Measurements from ENCODE around the gene ASCC3. TPM values are rescaled to one million over a fixed set of nuclear protein-coding genes. Genes with fewer than 3 reads are reported as not detected.

ASCC3 gene
- total RNA-seq, 1 experiment from 2014 or later, result 40.5 TPM

DNA sequence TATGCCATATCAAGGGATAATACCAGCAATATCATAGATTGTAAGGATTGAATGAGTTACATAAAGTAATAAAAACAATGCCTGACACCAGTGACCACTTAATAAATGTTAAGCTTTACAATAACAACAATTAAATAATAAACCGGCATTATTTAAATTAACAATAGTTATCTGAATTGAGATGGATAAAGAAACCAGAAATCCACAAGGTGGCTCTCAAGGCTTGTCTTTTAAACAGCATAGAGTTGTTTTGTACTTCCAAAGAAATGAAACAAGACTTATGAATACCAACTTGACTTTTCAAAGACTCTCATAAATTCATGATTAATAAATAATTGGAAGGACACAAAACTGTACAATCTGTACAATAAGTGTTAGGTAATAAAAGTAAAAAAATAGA lies 203.1 kb downstream of the ASCC3 start:
- Histone ChIP-seq H3K4me1 (ENCODE audit: control insufficient read depth in 1 of 2, insufficient read depth in 2 of 2, low read length in 2 of 2) (no peaks in the 10 kb centered on the region), H3K36me3 (ENCODE audit: control insufficient read depth in 1 of 2, insufficient read depth in 2 of 2, low read length in 2 of 2) (no peaks in the 10 kb centered on the region), H2AFZ (ENCODE audit: low read depth, low read length, poor library complexity, severe bottlenecking) (no peak overlapping the region), H3K27ac (ENCODE audit: low read depth, low read length) (no peak overlapping the region), H3K9me2 (ENCODE audit: insufficient read depth) (no peaks in the 10 kb centered on the region), H3K4me2 (ENCODE audit: low read length) (no peak overlapping the region), H3K9me3 (ENCODE audit: control insufficient read depth in 1 of 2, insufficient read depth in 1 of 2, low read depth in 1 of 2, low read length in 2 of 2) (no peaks in the 10 kb centered on the region), H3K27me3 (ENCODE audit: insufficient read depth, low read length) (no peaks in the 10 kb centered on the region), H3K79me2 (ENCODE audit: insufficient read depth, low read length) (no peaks in the 10 kb centered on the region), H3K4me3 (replicated peaks in 1 of 2; ENCODE audit: low read depth in 1 of 2, low read length in 2 of 2) (no peak overlapping the region), H4K20me1 (ENCODE audit: insufficient read depth) (no peaks in the 10 kb centered on the region), H3K9ac (ENCODE audit: low read length) (no peak overlapping the region)
- no peak for DNase-seq (ENCODE audit: low read depth, low spot score)
- RAD21 ChIA-PET (ENCODE audit: low non-redundant PET in 1 of 2, low total read pairs in 2 of 2, uncharacterized antibody in 2 of 2, unreplicated experiment in 2 of 2), result no interaction called here
- POLR2A ChIA-PET, result interaction anchor here (1.1 kb wide), 1 partner anchor 14 kb away, joined by 3 read pairs; no protein-coding TSS in a partner anchor
- no TSS peak for BruUV-seq (replicated peaks)
- no peak for ATAC-seq
- TF ChIP-seq POLR2A (IDR thresholded peaks at IDR 0.05; ENCODE audit: borderline replicate concordance, extremely low read depth, insufficient read depth, insufficient read length) (no peak), RAD21 (IDR thresholded peaks at IDR 0.05; ENCODE audit: low read depth) (peak; percentile 40), JUND (IDR thresholded peaks at IDR 0.05) (no peak), EGR1 (IDR thresholded peaks at IDR 0.05; ENCODE audit: low read depth) (no peak), FOSL1 (IDR thresholded peaks at IDR 0.05; ENCODE audit: low read depth) (no peak), ZNF274 (IDR thresholded peaks at IDR 0.05; ENCODE audit: low read depth, low read length) (no peak)
- intact Hi-C loops (cut with micrococcal nuclease), result loop anchor here (10.0 kb wide), 1 partner anchor 557 kb away; no protein-coding TSS in a partner anchor
- CTCF ChIA-PET, result interaction anchor here (0.9 to 1.7 kb wide), 6 partner anchors 12 to 561 kb away, joined by 3 to 6 read pairs (median 4); no protein-coding TSS in a partner anchor

DNA sequence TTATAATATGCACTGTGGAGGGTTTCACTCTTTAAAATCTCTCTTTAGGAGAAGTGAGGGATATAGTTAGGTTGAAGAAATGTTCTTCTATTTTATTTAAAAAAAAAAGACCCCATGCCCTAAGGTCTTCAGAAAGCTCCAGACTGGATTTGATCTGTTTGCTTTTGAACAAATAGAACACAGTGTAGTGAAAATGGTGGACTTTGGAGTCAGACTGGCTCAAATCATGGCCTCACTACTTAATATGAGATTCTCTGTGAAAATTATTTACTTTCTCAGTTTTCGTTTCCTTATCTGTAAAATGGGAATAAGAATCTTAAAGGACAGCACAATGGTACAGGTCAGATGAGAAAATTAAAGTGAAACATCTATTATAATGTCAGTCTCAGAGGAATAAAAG lies 203.9 kb downstream of the ASCC3 start:
- Histone ChIP-seq H3K4me2 (ENCODE audit: low read length) (no peak overlapping the region), H3K9ac (ENCODE audit: low read length) (no peak overlapping the region), H3K27me3 (ENCODE audit: insufficient read depth, low read length) (no peaks in the 10 kb centered on the region), H3K4me1 (ENCODE audit: control insufficient read depth in 1 of 2, insufficient read depth in 2 of 2, low read length in 2 of 2) (no peaks in the 10 kb centered on the region), H2AFZ (ENCODE audit: low read depth, low read length, poor library complexity, severe bottlenecking) (no peak overlapping the region), H4K20me1 (ENCODE audit: insufficient read depth) (no peaks in the 10 kb centered on the region), H3K36me3 (ENCODE audit: control insufficient read depth in 1 of 2, insufficient read depth in 2 of 2, low read length in 2 of 2) (no peaks in the 10 kb centered on the region), H3K27ac (ENCODE audit: low read depth, low read length) (no peak overlapping the region), H3K79me2 (ENCODE audit: insufficient read depth, low read length) (no peaks in the 10 kb centered on the region), H3K9me2 (ENCODE audit: insufficient read depth) (no peaks in the 10 kb centered on the region), H3K9me3 (ENCODE audit: control insufficient read depth in 1 of 2, insufficient read depth in 1 of 2, low read depth in 1 of 2, low read length in 2 of 2) (no peaks in the 10 kb centered on the region), H3K4me3 (replicated peaks in 1 of 2; ENCODE audit: low read depth in 1 of 2, low read length in 2 of 2) (no peak overlapping the region)
- ChIA-PET POLR2A (interaction anchor here (1.1 kb wide), 1 partner anchor 13 kb away, joined by 3 read pairs; no protein-coding TSS in a partner anchor), RAD21 (ENCODE audit: low non-redundant PET in 1 of 2, low total read pairs in 2 of 2, uncharacterized antibody in 2 of 2, unreplicated experiment in 2 of 2) (no interaction called here), CTCF (interaction anchor here (0.9 to 1.7 kb wide), 4 partner anchors 13 to 561 kb away, joined by 3 to 5 read pairs (median 3); no protein-coding TSS in a partner anchor)
- intact Hi-C loops (cut with micrococcal nuclease), result loop anchor here (10.0 kb wide), 1 partner anchor 558 kb away; no protein-coding TSS in a partner anchor
- DNase-seq (ENCODE audit: low read depth, low spot score) (no peak), ATAC-seq (no peak)
- no TSS peak for BruUV-seq (replicated peaks)
- TF ChIP-seq SRF (IDR thresholded peaks at IDR 0.05; ENCODE audit: low read depth) (no peak), ZNF274 (IDR thresholded peaks at IDR 0.05; ENCODE audit: low read depth, low read length) (no peak), POLR2A (IDR thresholded peaks at IDR 0.05; ENCODE audit: borderline replicate concordance, extremely low read depth, insufficient read depth, insufficient read length) (no peak), ZFX (IDR thresholded peaks at IDR 0.05) (no peak), YY1 (IDR thresholded peaks at IDR 0.05; ENCODE audit: extremely low read depth, insufficient replicate concordance, low read depth, low read length) (no peak), RAD21 (IDR thresholded peaks at IDR 0.05; ENCODE audit: low read depth) (no peak), EZH2phosphoT487 (IDR thresholded peaks at IDR 0.05; ENCODE audit: borderline replicate concordance) (no peak), SP1 (IDR thresholded peaks at IDR 0.05; ENCODE audit: low read depth) (no peak), SIN3A (IDR thresholded peaks at IDR 0.05; ENCODE audit: low read depth) (no peak), EZH2 (IDR thresholded peaks at IDR 0.05) (no peak), FOSL1 (IDR thresholded peaks at IDR 0.05; ENCODE audit: low read depth) (no peak), TCF7L2 (IDR thresholded peaks at IDR 0.05; ENCODE audit: borderline replicate concordance, extremely low read depth, insufficient read depth, insufficient read length) (no peak), JUND (IDR thresholded peaks at IDR 0.05) (no peak), POLR2AphosphoS5 (IDR thresholded peaks at IDR 0.05; ENCODE audit: low read depth, low read length) (no peak)
- TF ChIP-seq, protein P1, sequence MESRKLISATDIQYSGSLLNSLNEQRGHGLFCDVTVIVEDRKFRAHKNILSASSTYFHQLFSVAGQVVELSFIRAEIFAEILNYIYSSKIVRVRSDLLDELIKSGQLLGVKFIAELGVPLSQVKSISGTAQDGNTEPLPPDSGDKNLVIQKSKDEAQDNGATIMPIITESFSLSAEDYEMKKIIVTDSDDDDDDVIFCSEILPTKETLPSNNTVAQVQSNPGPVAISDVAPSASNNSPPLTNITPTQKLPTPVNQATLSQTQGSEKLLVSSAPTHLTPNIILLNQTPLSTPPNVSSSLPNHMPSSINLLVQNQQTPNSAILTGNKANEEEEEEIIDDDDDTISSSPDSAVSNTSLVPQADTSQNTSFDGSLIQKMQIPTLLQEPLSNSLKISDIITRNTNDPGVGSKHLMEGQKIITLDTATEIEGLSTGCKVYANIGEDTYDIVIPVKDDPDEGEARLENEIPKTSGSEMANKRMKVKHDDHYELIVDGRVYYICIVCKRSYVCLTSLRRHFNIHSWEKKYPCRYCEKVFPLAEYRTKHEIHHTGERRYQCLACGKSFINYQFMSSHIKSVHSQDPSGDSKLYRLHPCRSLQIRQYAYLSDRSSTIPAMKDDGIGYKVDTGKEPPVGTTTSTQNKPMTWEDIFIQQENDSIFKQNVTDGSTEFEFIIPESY (IDR thresholded peaks at IDR 0.05; ENCODE audit: extremely low read depth, insufficient replicate concordance, low read length), result no peak
- TF ChIP-seq, protein P2, sequence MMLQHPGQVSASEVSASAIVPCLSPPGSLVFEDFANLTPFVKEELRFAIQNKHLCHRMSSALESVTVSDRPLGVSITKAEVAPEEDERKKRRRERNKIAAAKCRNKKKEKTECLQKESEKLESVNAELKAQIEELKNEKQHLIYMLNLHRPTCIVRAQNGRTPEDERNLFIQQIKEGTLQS (IDR thresholded peaks at IDR 0.05), result no peak

Data from HCT116 (cell line).